ENCODE data around the gene POLE. TPM values are rescaled to one million over a fixed set of nuclear protein-coding genes. Genes with fewer than 3 reads are reported as not detected.

Gene POLE
- total and polyA plus RNA-seq, 2 donors (not counting 1 experiment from before 2014, with no cell fraction given): 6.2 to 9.6 TPM

DNA sequence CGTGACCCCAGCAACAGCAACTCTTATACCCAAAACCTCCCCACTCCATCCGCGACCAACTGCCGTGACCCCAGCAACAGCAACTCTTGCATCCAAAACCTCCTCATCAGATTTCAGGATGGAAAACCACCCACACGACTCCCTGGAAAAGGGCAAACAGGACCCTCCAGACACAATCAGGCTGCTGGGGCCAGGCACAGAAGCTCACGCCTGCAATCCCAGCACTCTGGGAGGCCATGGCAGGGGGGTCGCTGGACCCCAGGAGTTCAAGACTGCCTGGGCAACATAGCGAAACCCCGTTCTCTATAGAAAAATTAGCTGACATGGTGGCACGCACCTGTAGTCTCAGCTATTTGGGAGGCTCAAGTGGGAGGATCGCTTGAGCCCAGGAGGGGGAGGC, 43.2 kb upstream of the POLE start:
- Histone ChIP-seq H3K4me1 (ENCODE audit: control insufficient read depth, extremely low read depth, insufficient read depth, low read length) (no peaks in the 10 kb centered on the region), H2AFZ (ENCODE audit: low read length) (no peak overlapping the region), H4K20me1 (ENCODE audit: control insufficient read depth, extremely low read depth, insufficient read depth, low read length) (no peaks in the 10 kb centered on the region), H3K9me3 (ENCODE audit: control insufficient read depth, insufficient read depth, low read depth, low read length) (no peaks in the 10 kb centered on the region), H3K27ac (ENCODE audit: insufficient read depth, low read length) (no peak overlapping the region), H3K9ac (ENCODE audit: insufficient read depth, low read length) (no peak overlapping the region), H3K36me3 (ENCODE audit: control insufficient read depth, insufficient read depth, low read length) (peaks cover 49% of the 10 kb centered on the region), H3K4me2 (ENCODE audit: extremely low read depth, insufficient read depth, low read length) (no peak overlapping the region), H3K79me2 (ENCODE audit: control insufficient read depth, insufficient read depth, low read length) (peaks cover 7% of the 10 kb centered on the region), H3K4me3 (replicated peaks in 1 of 4; ENCODE audit: control extremely low read depth in 1 of 4, insufficient read depth in 1 of 4, low read depth in 3 of 4, low read length in 4 of 4) (no peak overlapping the region), H3K27me3 (ENCODE audit: control insufficient read depth, insufficient read depth, low read length) (no peaks in the 10 kb centered on the region)
- no peak for DNase-seq (ENCODE audit: low read depth in 2 of 2)
- TF ChIP-seq EZH2 (IDR thresholded peaks at IDR 0.05; ENCODE audit: low read length, missing control alignments): no peak
- TF ChIP-seq, protein P1, sequence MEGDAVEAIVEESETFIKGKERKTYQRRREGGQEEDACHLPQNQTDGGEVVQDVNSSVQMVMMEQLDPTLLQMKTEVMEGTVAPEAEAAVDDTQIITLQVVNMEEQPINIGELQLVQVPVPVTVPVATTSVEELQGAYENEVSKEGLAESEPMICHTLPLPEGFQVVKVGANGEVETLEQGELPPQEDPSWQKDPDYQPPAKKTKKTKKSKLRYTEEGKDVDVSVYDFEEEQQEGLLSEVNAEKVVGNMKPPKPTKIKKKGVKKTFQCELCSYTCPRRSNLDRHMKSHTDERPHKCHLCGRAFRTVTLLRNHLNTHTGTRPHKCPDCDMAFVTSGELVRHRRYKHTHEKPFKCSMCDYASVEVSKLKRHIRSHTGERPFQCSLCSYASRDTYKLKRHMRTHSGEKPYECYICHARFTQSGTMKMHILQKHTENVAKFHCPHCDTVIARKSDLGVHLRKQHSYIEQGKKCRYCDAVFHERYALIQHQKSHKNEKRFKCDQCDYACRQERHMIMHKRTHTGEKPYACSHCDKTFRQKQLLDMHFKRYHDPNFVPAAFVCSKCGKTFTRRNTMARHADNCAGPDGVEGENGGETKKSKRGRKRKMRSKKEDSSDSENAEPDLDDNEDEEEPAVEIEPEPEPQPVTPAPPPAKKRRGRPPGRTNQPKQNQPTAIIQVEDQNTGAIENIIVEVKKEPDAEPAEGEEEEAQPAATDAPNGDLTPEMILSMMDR (conservative IDR thresholded peaks at IDR 0.05 in 1 of 2, IDR thresholded peaks at IDR 0.05 in 1 of 2; ENCODE audit: low read depth in 1 of 2, low read length in 2 of 2): no peak

DNA sequence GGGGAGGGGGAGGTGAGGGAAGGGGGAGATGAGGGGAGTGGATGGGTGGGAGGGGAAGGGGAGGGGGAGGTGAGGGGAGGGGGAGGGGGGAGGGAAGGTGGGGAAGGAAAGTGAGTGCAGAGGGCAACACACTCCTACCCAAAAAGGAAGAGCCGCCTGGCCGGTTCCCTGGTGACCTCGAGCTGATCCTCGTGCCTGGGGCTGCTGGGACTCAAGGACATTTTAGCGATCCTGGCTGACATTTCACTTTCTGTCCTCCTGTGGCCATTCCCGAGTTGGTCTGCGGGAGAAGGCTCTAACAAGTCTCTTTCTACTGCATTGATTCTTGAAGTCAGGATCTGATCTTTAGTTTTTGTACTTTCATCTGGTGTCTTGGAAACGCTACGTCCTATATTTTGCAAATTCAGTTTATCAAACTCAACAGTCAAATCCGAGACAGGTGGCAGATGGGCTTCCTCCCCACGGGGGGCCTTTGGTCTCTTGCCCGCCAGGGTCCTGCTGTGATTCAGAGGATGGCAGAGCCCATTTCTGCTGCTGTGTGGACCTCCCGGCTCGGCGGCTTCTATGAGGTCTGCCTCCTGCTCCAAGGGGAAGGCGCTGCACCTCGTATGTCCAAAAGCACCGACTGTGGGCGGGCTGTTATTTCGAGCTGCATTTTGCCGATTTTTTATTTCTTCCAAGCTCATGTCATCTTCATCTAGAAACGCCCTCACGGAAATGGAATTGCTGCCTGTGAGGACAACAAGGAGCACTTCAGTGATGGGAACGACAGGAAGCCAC, 42.6 kb upstream of the POLE start:
- Histone ChIP-seq H3K4me1 (ENCODE audit: control insufficient read depth, extremely low read depth, insufficient read depth, low read length) (no peaks in the 10 kb centered on the region), H3K36me3 (ENCODE audit: control insufficient read depth, insufficient read depth, low read length) (peaks cover 51% of the 10 kb centered on the region), H3K79me2 (ENCODE audit: control insufficient read depth, insufficient read depth, low read length) (peaks cover 7% of the 10 kb centered on the region), H3K27ac (ENCODE audit: insufficient read depth, low read length) (no peak overlapping the region), H3K9me3 (ENCODE audit: control insufficient read depth, insufficient read depth, low read depth, low read length) (no peaks in the 10 kb centered on the region), H2AFZ (ENCODE audit: low read length) (no peak overlapping the region), H4K20me1 (ENCODE audit: control insufficient read depth, extremely low read depth, insufficient read depth, low read length) (no peaks in the 10 kb centered on the region), H3K9ac (ENCODE audit: insufficient read depth, low read length) (no peak overlapping the region), H3K4me3 (replicated peaks in 1 of 4; ENCODE audit: control extremely low read depth in 1 of 4, insufficient read depth in 1 of 4, low read depth in 3 of 4, low read length in 4 of 4) (no peak overlapping the region), H3K27me3 (ENCODE audit: control insufficient read depth, insufficient read depth, low read length) (no peaks in the 10 kb centered on the region), H3K4me2 (ENCODE audit: extremely low read depth, insufficient read depth, low read length) (no peak overlapping the region)
- TF ChIP-seq EZH2 (IDR thresholded peaks at IDR 0.05; ENCODE audit: low read length, missing control alignments): no peak
- TF ChIP-seq, protein P1 (conservative IDR thresholded peaks at IDR 0.05 in 1 of 2, IDR thresholded peaks at IDR 0.05 in 1 of 2; ENCODE audit: low read depth in 1 of 2, low read length in 2 of 2): no peak
- no peak for DNase-seq (ENCODE audit: low read depth in 2 of 2)

DNA sequence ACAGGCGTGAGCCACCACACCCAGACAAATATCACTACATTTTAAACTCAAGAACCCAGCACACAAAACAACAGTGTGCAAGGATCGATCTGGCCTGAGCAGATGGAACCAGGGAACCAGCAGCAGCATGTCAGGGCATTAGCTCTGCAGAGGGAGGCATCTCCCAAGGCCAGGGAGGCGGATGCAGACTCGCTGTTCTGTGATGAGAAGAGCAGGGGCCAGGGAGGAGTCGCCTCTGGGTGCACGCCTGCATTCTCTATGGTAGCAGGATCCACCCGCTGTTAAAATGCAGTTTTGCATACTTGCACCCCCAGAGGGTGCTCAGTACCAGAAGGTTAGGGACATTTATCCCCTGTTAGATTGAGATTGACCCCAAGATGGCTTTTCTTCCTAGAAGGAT, 41.4 kb upstream of the POLE start:
- Histone ChIP-seq H3K79me2 (ENCODE audit: control insufficient read depth, insufficient read depth, low read length) (peaks cover 10% of the 10 kb centered on the region), H3K27me3 (ENCODE audit: control insufficient read depth, insufficient read depth, low read length) (no peaks in the 10 kb centered on the region), H3K4me3 (replicated peaks in 1 of 4; ENCODE audit: control extremely low read depth in 1 of 4, insufficient read depth in 1 of 4, low read depth in 3 of 4, low read length in 4 of 4) (no peak overlapping the region), H3K27ac (ENCODE audit: insufficient read depth, low read length) (no peak overlapping the region), H2AFZ (ENCODE audit: low read length) (no peak overlapping the region), H3K9me3 (ENCODE audit: control insufficient read depth, insufficient read depth, low read depth, low read length) (no peaks in the 10 kb centered on the region), H3K36me3 (ENCODE audit: control insufficient read depth, insufficient read depth, low read length) (peaks cover 44% of the 10 kb centered on the region), H3K4me1 (ENCODE audit: control insufficient read depth, extremely low read depth, insufficient read depth, low read length) (no peaks in the 10 kb centered on the region), H4K20me1 (ENCODE audit: control insufficient read depth, extremely low read depth, insufficient read depth, low read length) (no peaks in the 10 kb centered on the region), H3K4me2 (ENCODE audit: extremely low read depth, insufficient read depth, low read length) (no peak overlapping the region), H3K9ac (ENCODE audit: insufficient read depth, low read length) (no peak overlapping the region)
- no peak for DNase-seq (ENCODE audit: low read depth in 2 of 2)
- TF ChIP-seq, protein P1 (conservative IDR thresholded peaks at IDR 0.05 in 1 of 2, IDR thresholded peaks at IDR 0.05 in 1 of 2; ENCODE audit: low read depth in 1 of 2, low read length in 2 of 2): no peak
- no peak for TF ChIP-seq EZH2 (IDR thresholded peaks at IDR 0.05; ENCODE audit: low read length, missing control alignments)

Measured in fibroblast of lung (primary cell).